H1 (cell line): ENCODE data around the gene HOXB3. TPM values are rescaled to one million over a fixed set of nuclear protein-coding genes. Genes with fewer than 3 reads are reported as not detected.

ENCODE experiments used
- ASH2L ChIP-seq: fragments of 200-600, 300-600 bp; sonication (generic); IDR thresholded peaks from one replicate; pipeline ENCODE4 v1.7.1; 2017; ENCODE audit warnings: low read length
- BCL11A ChIP-seq, 2 experiments: IDR thresholded peaks; one replicate each; pipeline ENCODE4 v1.6.1; 2011; ENCODE audit warnings: low read depth in 2 of 2, low read length in 2 of 2, mild to moderate bottlenecking in 2 of 2
- CEBPB ChIP-seq: IDR thresholded peaks from 2 replicates; pipeline ENCODE4 v1.6.1; 2012; ENCODE audit warnings: low read depth, low read length
- FOSL1 ChIP-seq: IDR thresholded peaks from 2 replicates; pipeline ENCODE4 v1.6.1; 2011; ENCODE audit warnings: mild to moderate bottlenecking, low read depth, low read length, moderate library complexity; ENCODE audit not compliant: insufficient read depth
- GABPA ChIP-seq: IDR thresholded peaks from 2 replicates; pipeline ENCODE4 v1.6.1; 2011; ENCODE audit warnings: mild to moderate bottlenecking, low read length, moderate library complexity, borderline replicate concordance; ENCODE audit not compliant: insufficient read depth
- HDAC6 ChIP-seq: IDR thresholded peaks from one replicate; pipeline ENCODE4 v1.7.1; 2012; ENCODE audit warnings: low read depth, mild to moderate bottlenecking, inconsistent platforms, low read length, moderate library complexity
- NANOG ChIP-seq: IDR thresholded peaks from 2 replicates; pipeline ENCODE4 v1.6.1; 2011; ENCODE audit warnings: low read length, low read depth, mild to moderate bottlenecking, inconsistent platforms; ENCODE audit not compliant: insufficient read depth, poor library complexity, severe bottlenecking
- NRF1 ChIP-seq: IDR thresholded peaks from 2 replicates; pipeline ENCODE4 v1.6.1; 2011; ENCODE audit warnings: mild to moderate bottlenecking, low read depth, low read length, improper control_type of control experiment
- PHF8 ChIP-seq: fragments of 200-600 bp; sonication (generic); conservative IDR thresholded peaks from 2 replicates; pipeline ENCODE4 v1.7.1; 2012; ENCODE audit warnings: low read depth, mild to moderate bottlenecking, inconsistent platforms, low read length, moderate library complexity
- RNF2 ChIP-seq: fragments of 200-900, 300-1000 bp; sonication (generic); IDR thresholded peaks from 2 replicates; pipeline ENCODE4 v1.7.1; 2016; ENCODE audit warnings: borderline replicate concordance, low read depth, mild to moderate bottlenecking, antibody characterized with exemption, low read length; ENCODE audit not compliant: poor library complexity, severe bottlenecking; ENCODE audit errors: missing control alignments
- SP1 ChIP-seq: IDR thresholded peaks from 2 replicates; pipeline ENCODE4 v1.6.1; 2011; ENCODE audit warnings: low read depth, low read length
- SUZ12 ChIP-seq: fragments of 200-600 bp; sonication (generic); IDR thresholded peaks from 2 replicates; pipeline ENCODE4 v1.6.1; 2012; ENCODE audit warnings: mild to moderate bottlenecking, inconsistent platforms, low read length, moderate library complexity, mixed read lengths
- TAF1 ChIP-seq: IDR thresholded peaks from 2 replicates; pipeline ENCODE4 v1.6.1; 2011; ENCODE audit warnings: mild to moderate bottlenecking, low read depth, low read length
- TCF12 ChIP-seq: IDR thresholded peaks from 2 replicates; pipeline ENCODE4 v1.6.1; 2011; ENCODE audit warnings: low read depth, mild to moderate bottlenecking, low read length
- polyA plus RNA-seq, 7 experiments: library from polyadenylated mRNA; depleted of rRNA in 3 of 7; stranded (reverse) in 5 of 7; unstranded in 2 of 7; fragments of >200 nt in 5 of 7; fragments of 200-250 nt in 2 of 7; gene quantifications; 1 replicate in 5 of 7; 2 replicates in 1 of 7; 4 replicates in 1 of 7; pipeline versions ENCODE4 v1.2.1 to v1.2.3, GENCODE V29; 2011 to 2013; ENCODE audit warnings: missing spikeins in 2 of 7, mixed read lengths in 2 of 7
- total RNA-seq: library from RNA; stranded (reverse); fragmentation: NEBNext Ultra II Directional; extraction: Animal tissue kit (Norgen Biotek cat#: 25700); gene quantifications from 2 replicates; pipeline ENCODE4 v1.2.1, GENCODE V29; 2021
- TF ChIP-seq, protein P1 (sequence below), 3 experiments: IDR thresholded peaks; 1 replicate in 2 of 3; 2 replicates in 1 of 3; pipeline versions ENCODE4 v1.5.1 to v1.6.1; 2011; ENCODE audit warnings: low read length in 3 of 3, mild to moderate bottlenecking in 3 of 3, inconsistent platforms in 2 of 3, low read depth in 1 of 3, moderate library complexity in 1 of 3; ENCODE audit not compliant: insufficient read depth in 1 of 3; ENCODE audit errors: control extremely low read depth in 1 of 3

The HOXB3 gene
- total and polyA plus RNA-seq, 2 of the 8 experiments (the other 6 are each of a cell fraction or from before 2014, with no cell fraction given) = not detected

DNA sequence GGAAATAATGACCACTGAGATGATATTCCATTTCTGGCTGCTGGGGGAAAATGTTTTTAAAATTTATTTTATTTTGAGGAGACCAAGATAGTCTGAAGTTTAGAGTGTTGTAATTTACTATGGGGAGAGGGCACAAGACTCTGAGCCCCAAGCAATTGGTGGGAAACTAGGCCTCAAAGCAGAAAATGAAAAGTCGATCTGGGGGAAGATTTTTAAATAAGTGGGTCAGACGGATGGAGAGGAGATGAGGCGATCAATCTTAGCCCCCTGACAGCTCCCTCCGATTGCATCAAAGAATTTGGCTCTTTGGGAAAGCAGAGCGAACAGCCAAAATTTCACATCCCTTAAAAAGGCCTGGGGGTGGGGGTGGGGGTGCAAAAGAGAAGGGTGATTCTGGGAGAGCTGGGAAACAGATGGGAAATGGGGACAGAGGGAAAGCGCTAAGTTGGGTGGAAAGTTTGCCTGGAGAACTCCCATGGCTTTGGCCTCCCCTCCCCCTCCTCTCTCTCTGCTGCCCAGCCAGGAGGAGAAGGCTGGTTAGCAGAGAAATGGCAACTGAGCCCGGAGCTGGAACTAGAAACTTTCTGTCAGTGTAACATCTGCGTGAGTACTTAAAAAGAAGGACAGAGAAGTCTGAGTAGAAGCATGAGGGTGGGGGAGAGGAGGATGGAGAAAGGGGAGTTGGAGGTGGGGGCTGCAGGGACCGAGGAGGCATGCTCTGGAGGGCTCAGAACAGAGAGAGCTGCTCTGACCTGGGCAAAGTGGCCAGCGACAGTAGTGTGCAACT is 43.7 kb downstream of the HOXB3 start (continued):
- peak; percentile 79 for TF ChIP-seq RNF2
- no peak for TF ChIP-seq CEBPB
- TF ChIP-seq TCF12 = no peak
- TF ChIP-seq ASH2L = peak; percentile 18
- TF ChIP-seq GABPA = no peak
- TF ChIP-seq TAF1 = no peak
- TF ChIP-seq, protein P1, sequence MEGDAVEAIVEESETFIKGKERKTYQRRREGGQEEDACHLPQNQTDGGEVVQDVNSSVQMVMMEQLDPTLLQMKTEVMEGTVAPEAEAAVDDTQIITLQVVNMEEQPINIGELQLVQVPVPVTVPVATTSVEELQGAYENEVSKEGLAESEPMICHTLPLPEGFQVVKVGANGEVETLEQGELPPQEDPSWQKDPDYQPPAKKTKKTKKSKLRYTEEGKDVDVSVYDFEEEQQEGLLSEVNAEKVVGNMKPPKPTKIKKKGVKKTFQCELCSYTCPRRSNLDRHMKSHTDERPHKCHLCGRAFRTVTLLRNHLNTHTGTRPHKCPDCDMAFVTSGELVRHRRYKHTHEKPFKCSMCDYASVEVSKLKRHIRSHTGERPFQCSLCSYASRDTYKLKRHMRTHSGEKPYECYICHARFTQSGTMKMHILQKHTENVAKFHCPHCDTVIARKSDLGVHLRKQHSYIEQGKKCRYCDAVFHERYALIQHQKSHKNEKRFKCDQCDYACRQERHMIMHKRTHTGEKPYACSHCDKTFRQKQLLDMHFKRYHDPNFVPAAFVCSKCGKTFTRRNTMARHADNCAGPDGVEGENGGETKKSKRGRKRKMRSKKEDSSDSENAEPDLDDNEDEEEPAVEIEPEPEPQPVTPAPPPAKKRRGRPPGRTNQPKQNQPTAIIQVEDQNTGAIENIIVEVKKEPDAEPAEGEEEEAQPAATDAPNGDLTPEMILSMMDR (IDR thresholded peaks at IDR 0.05; ENCODE audit: control extremely low read depth in 1 of 3, insufficient read depth in 1 of 3, low read depth in 1 of 3, low read length in 3 of 3) = no peak
- TF ChIP-seq SP1 = 0 out of 2 replicates have a peak, but pooled peaks have one; percentile 16
- TF ChIP-seq SUZ12 = peak; percentile 62; the same call in 1 of the 2 replicates
- no peak for TF ChIP-seq PHF8
- no peak for TF ChIP-seq BCL11A (IDR thresholded peaks at IDR 0.05; ENCODE audit: low read depth in 2 of 2, low read length in 2 of 2)
- no peak for TF ChIP-seq FOSL1
- no peak for TF ChIP-seq NANOG
- no peak for TF ChIP-seq HDAC6
- no peak for TF ChIP-seq NRF1
- TF ChIP-seq, all 59 proteins: peak for 6
